Epithelial cell of esophagus (primary cell): ENCODE measurements around the gene LINS1.

ENCODE experiments used
- DNase-seq: peaks from one replicate; pipeline ENCODE4 v3.0.0; 2010; ENCODE audit warnings: low read depth
- H3K4me3 ChIP-seq: 2 replicates; pipeline ENCODE4 v1.5.1; 2011; ENCODE audit warnings: mild to moderate bottlenecking, low read length, control low read depth
- CTCF ChIP-seq: IDR thresholded peaks from 2 replicates; pipeline ENCODE4 v1.5.1; 2011; ENCODE audit warnings: low read depth, mild to moderate bottlenecking, low read length, control low read depth, inconsistent platforms; ENCODE audit not compliant: insufficient read depth; ENCODE audit errors: missing control alignments

The LINS1 gene

GRCh38 chr15:100520132-100520921, 81.7 kb downstream of the LINS1 start:
- no peak overlapping the region for H3K4me3 ChIP-seq
- DNase-seq, result no peak

GRCh38 chr15:100517846-100518245, 84.1 kb downstream of the LINS1 start:
- DNase-seq, result no peak
- no peak overlapping the region for H3K4me3 ChIP-seq
- TF ChIP-seq CTCF, result no peak

More at GRCh38 chr15:100520132-100520921, 81.7 kb downstream of the LINS1 start:
- TF ChIP-seq CTCF, result no peak
